ENCODE data around the gene E4F1. TPM values are rescaled to one million over a fixed set of nuclear protein-coding genes. Genes with fewer than 3 reads are reported as not detected.

Gene E4F1, protein sequence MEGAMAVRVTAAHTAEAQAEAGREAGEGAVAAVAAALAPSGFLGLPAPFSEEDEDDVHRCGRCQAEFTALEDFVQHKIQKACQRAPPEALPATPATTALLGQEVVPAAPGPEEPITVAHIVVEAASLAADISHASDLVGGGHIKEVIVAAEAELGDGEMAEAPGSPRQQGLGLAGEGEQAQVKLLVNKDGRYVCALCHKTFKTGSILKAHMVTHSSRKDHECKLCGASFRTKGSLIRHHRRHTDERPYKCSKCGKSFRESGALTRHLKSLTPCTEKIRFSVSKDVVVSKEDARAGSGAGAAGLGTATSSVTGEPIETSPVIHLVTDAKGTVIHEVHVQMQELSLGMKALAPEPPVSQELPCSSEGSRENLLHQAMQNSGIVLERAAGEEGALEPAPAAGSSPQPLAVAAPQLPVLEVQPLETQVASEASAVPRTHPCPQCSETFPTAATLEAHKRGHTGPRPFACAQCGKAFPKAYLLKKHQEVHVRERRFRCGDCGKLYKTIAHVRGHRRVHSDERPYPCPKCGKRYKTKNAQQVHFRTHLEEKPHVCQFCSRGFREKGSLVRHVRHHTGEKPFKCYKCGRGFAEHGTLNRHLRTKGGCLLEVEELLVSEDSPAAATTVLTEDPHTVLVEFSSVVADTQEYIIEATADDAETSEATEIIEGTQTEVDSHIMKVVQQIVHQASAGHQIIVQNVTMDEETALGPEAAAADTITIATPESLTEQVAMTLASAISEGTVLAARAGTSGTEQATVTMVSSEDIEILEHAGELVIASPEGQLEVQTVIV
- polyA plus RNA-seq (2013, experiment 1 of 2), result 9.4 TPM
- polyA plus RNA-seq (2013, experiment 2 of 2), result 9.8 TPM

DNA sequence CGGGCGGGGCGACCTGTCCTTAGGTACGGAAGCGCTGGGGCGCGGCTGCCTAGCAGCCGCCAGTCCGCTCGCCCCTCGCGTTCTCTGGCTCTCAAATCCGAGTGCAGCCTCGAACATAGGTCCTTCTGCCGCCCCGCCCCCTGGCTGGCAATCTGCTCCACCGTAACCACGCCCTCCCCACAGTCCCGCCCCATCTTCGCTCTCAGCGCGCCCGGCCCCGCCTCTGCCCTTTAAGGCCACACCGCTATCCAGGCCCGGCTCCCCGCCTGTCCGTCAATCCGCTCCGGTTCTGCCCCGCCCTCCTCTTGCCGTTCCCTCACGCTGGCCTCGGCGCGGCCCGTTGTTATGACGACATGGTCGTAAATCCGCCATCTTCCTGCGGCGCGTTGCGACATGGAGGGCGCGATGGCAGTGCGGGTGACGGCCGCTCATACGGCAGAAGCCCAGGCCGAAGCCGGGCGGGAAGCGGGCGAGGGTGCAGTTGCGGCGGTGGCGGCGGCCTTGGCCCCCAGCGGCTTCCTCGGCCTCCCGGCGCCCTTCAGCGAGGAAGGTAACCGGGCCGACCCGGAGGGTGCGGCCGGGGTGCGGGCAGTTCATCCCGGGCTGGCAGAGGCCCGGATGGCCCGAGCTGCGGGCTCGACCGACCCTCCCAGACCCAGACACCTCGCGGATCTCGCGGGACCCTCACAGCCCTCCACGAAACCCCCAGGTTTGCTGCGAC lies at the start of gene E4F1:
Gene E4F1 (plus strand): TSS at position 371 of the 721 bp plus-strand sequence. CDS start 23 bp downstream, at position 394.
- WGBS, result under 1% methylated on average over 66 of the region's 82 CpGs

DNA sequence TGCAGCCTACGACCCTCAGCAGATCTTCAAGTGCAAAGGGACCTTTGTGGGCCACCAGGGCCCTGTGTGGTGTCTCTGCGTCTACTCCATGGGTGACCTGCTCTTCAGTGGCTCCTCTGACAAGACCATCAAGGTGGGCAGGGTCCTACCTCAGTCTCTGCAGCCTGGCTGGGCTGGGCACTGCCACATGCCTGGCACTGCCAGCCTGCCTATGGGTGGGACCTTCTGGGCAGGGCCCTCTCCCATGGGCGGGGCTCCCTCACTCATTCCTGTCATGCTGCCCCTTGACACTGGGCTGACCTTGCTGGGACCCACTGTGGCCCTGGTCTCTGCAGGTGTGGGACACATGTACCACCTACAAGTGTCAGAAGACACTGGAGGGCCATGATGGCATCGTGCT lies 49.5 kb upstream of the E4F1 start:
- no peak overlapping the region for H3K4ac ChIP-seq (ENCODE audit: low read depth in 1 of 2, low read length in 2 of 2)
- H3K36me3 ChIP-seq (ENCODE audit: control insufficient read depth in 1 of 2, insufficient read depth in 2 of 2, low read depth in 1 of 2, low read length in 2 of 2), result peaks cover 64 to 99% of the 10 kb centered on the region in 2 experiments
- no peak overlapping the region for H3K27ac ChIP-seq (ENCODE audit: low read length, poor library complexity, severe bottlenecking)
- no peak overlapping the region for H3K18ac ChIP-seq (ENCODE audit: low read depth in 1 of 2, low read length in 2 of 2)
- no peak overlapping the region for H2BK120ac ChIP-seq (ENCODE audit: low read depth, low read length)
- H3K14ac ChIP-seq (ENCODE audit: low read length in 2 of 2), result no peak overlapping the region
- no peaks in the 10 kb centered on the region for H3K9me3 ChIP-seq (ENCODE audit: control insufficient read depth, low read length)
- peaks cover 36% of the 10 kb centered on the region for H3K79me1 ChIP-seq (replicated peaks; ENCODE audit: low read length, poor library complexity, severe bottlenecking)
- H3K4me3 ChIP-seq (ENCODE audit: insufficient read depth in 1 of 2, low read depth in 1 of 2, low read length in 2 of 2), result no peak overlapping the region
- H3K4me2 ChIP-seq (ENCODE audit: low read length, poor library complexity, severe bottlenecking), result no peak overlapping the region
- H2BK5ac ChIP-seq (ENCODE audit: low read depth, low read length, poor library complexity, severe bottlenecking), result no peak overlapping the region
- peaks cover 5% of the 10 kb centered on the region for H3K4me1 ChIP-seq (ENCODE audit: control insufficient read depth, insufficient read depth, low read depth, low read length)
- H2BK12ac ChIP-seq (ENCODE audit: low read length in 2 of 2), result no peak overlapping the region
- H3K27me3 ChIP-seq (ENCODE audit: control insufficient read depth in 1 of 2, insufficient read depth in 1 of 2, low read length in 2 of 2), result no peaks in the 10 kb centered on the region
- no peak overlapping the region for H2AK5ac ChIP-seq (ENCODE audit: low read length, severe bottlenecking)
- H3K23ac ChIP-seq (ENCODE audit: low read length in 2 of 2), result no peak overlapping the region
- H4K8ac ChIP-seq (ENCODE audit: low read length), result no peak overlapping the region
- no peak overlapping the region for H2AFZ ChIP-seq (ENCODE audit: low read depth, low read length)
- H4K91ac ChIP-seq (ENCODE audit: low read length), result no peak overlapping the region
- no peak for DNase-seq
- no peak overlapping the region for H2BK15ac ChIP-seq (ENCODE audit: low read depth, poor library complexity, severe bottlenecking)
- WGBS, result 96% methylated on average over 4 of the region's 4 CpGs
- no peak overlapping the region for H3K9ac ChIP-seq (ENCODE audit: low read length)

More for the DNA sequence above, at the start of gene E4F1:
- peaks cover 6% of the 10 kb centered on the region for H3K79me1 ChIP-seq (replicated peaks; ENCODE audit: low read length, poor library complexity, severe bottlenecking)
- H3K14ac ChIP-seq (ENCODE audit: low read length in 2 of 2), result peak within 1 kb of the TSS in 1 of 2 experiments; percentile 98
- no peak within 1 kb of the TSS for H2AK5ac ChIP-seq (ENCODE audit: low read length, severe bottlenecking)
- peak within 1 kb of the TSS; percentile 97 for H3K4ac ChIP-seq (ENCODE audit: low read depth in 1 of 2, low read length in 2 of 2)
- peak within 1 kb of the TSS; percentile 94 for H2BK15ac ChIP-seq (ENCODE audit: low read depth, poor library complexity, severe bottlenecking)
- no peaks in the 10 kb centered on the region for H3K9me3 ChIP-seq (ENCODE audit: control insufficient read depth, low read length)
- peak within 1 kb of the TSS; percentile 89 to 93 for H3K4me3 ChIP-seq (ENCODE audit: insufficient read depth in 1 of 2, low read depth in 1 of 2, low read length in 2 of 2)
- H2BK120ac ChIP-seq (ENCODE audit: low read depth, low read length), result peak within 1 kb of the TSS; percentile 79
- no peaks in the 10 kb centered on the region for H3K27me3 ChIP-seq (ENCODE audit: control insufficient read depth in 1 of 2, insufficient read depth in 1 of 2, low read length in 2 of 2)
- H4K91ac ChIP-seq (ENCODE audit: low read length), result peak within 1 kb of the TSS; percentile 93
- peak within 1 kb of the TSS; percentile 71 for H3K4me2 ChIP-seq (ENCODE audit: low read length, poor library complexity, severe bottlenecking)
- peaks cover under 1 to 16% of the 10 kb centered on the region in 2 experiments for H3K36me3 ChIP-seq (ENCODE audit: control insufficient read depth in 1 of 2, insufficient read depth in 2 of 2, low read depth in 1 of 2, low read length in 2 of 2)
- peak within 1 kb of the TSS; percentile 96 to 98 for H2BK12ac ChIP-seq (ENCODE audit: low read length in 2 of 2)
- H3K4me1 ChIP-seq (ENCODE audit: control insufficient read depth, insufficient read depth, low read depth, low read length), result peaks cover 23% of the 10 kb centered on the region
- H3K27ac ChIP-seq (ENCODE audit: low read length, poor library complexity, severe bottlenecking), result peak within 1 kb of the TSS; percentile 74
- H3K9ac ChIP-seq (ENCODE audit: low read length), result peak within 1 kb of the TSS; percentile 95
- peak within 1 kb of the TSS; percentile 100 for H4K8ac ChIP-seq (ENCODE audit: low read length)
- peak within 1 kb of the TSS; percentile 46 to 90 for H3K23ac ChIP-seq (ENCODE audit: low read length in 2 of 2)
- DNase-seq, result peak; percentile 99
- peak within 1 kb of the TSS; percentile 84 for H2AFZ ChIP-seq (ENCODE audit: low read depth, low read length)
- peak within 1 kb of the TSS; percentile 97 to 100 for H3K18ac ChIP-seq (ENCODE audit: low read depth in 1 of 2, low read length in 2 of 2)
- peak within 1 kb of the TSS; percentile 46 for H2BK5ac ChIP-seq (ENCODE audit: low read depth, low read length, poor library complexity, severe bottlenecking)

DNA sequence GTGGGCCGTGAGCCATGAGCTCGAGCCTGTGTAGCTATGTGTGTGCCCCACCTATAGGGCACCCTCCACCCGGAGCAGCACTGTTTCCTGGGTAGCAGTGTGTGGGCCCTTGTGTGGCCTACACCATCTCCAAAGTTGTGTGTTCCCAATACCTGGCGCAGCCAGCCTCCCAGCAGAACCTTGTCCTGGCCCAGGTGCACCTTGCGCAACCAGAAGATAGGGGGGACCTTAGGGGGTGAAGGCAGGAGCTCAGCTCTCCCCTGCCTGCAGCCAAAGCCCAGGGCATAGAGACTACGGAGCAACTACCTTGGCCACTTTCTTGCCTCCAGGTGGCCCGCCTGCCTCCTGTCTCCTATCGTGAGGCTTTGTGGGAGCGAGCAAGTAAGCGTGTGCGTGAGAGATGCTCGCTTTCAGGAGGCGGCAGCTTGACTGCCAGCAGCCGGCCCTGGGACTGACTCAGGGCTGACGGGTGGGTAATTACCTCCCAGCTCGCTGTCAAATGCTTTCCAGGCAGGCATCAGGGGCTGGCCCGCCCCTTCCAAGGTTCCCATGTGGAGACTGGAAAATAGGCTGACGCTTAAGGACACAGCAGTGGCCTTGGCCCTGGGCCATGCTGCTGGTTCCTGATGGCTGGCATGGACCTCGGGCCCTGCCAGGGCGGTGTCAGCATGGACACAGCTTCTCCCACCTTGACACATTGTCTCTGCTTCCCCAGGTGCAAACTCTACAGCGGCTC lies 48.8 kb upstream of the E4F1 start:
- Histone ChIP-seq H3K4me2 (ENCODE audit: low read length, poor library complexity, severe bottlenecking) (no peak overlapping the region), H3K23ac (ENCODE audit: low read length in 2 of 2) (no peak overlapping the region), H2BK12ac (ENCODE audit: low read length in 2 of 2) (no peak overlapping the region), H3K36me3 (ENCODE audit: control insufficient read depth in 1 of 2, insufficient read depth in 2 of 2, low read depth in 1 of 2, low read length in 2 of 2) (peaks cover 58 to 99% of the 10 kb centered on the region in 2 experiments), H3K4me3 (ENCODE audit: insufficient read depth in 1 of 2, low read depth in 1 of 2, low read length in 2 of 2) (no peak overlapping the region), H2AFZ (ENCODE audit: low read depth, low read length) (no peak overlapping the region), H3K4me1 (ENCODE audit: control insufficient read depth, insufficient read depth, low read depth, low read length) (peaks cover 5% of the 10 kb centered on the region), H2BK15ac (ENCODE audit: low read depth, poor library complexity, severe bottlenecking) (no peak overlapping the region), H3K4ac (ENCODE audit: low read depth in 1 of 2, low read length in 2 of 2) (no peak overlapping the region), H3K14ac (ENCODE audit: low read length in 2 of 2) (no peak overlapping the region), H2AK5ac (ENCODE audit: low read length, severe bottlenecking) (no peak overlapping the region), H3K27ac (ENCODE audit: low read length, poor library complexity, severe bottlenecking) (no peak overlapping the region), H3K18ac (ENCODE audit: low read depth in 1 of 2, low read length in 2 of 2) (no peak overlapping the region), H2BK120ac (ENCODE audit: low read depth, low read length) (no peak overlapping the region), H2BK5ac (ENCODE audit: low read depth, low read length, poor library complexity, severe bottlenecking) (no peak overlapping the region), H3K9ac (ENCODE audit: low read length) (no peak overlapping the region), H3K9me3 (ENCODE audit: control insufficient read depth, low read length) (no peaks in the 10 kb centered on the region), H3K79me1 (replicated peaks; ENCODE audit: low read length, poor library complexity, severe bottlenecking) (peaks cover 34% of the 10 kb centered on the region), H4K91ac (ENCODE audit: low read length) (no peak overlapping the region), H4K8ac (ENCODE audit: low read length) (no peak overlapping the region), H3K27me3 (ENCODE audit: control insufficient read depth in 1 of 2, insufficient read depth in 1 of 2, low read length in 2 of 2) (no peaks in the 10 kb centered on the region)
- no peak for DNase-seq
- WGBS, result 96% methylated on average over 21 of the region's 21 CpGs
